A673 (cell line): ENCODE data around the gene HERC3. TPM values are rescaled to one million over a fixed set of nuclear protein-coding genes. Genes with fewer than 3 reads are reported as not detected.

ENCODE experiments used
- BruUV-seq: library from RNA; stranded (reverse); fragments of 400-500 nt; replicated peaks from 2 replicates; lab custom pipeline; 2021; lab: Mats Ljungman, UMichigan
- CTCF ChIA-PET: fragments of 300-600 bp; sonication (Branson Sonifier 250); formaldehyde crosslinking; loops from one replicate; lab custom pipeline; 2022; ENCODE audit warnings: antibody characterized with exemption; lab: Charles Lee
- POLR2A ChIA-PET: fragments of 300-600 bp; sonication (Branson Sonifier 250); formaldehyde crosslinking; loops from one replicate; lab custom pipeline; 2022; ENCODE audit warnings: antibody characterized with exemption; ENCODE audit not compliant: low non-redundant PET; lab: Charles Lee
- DNase-seq: peaks from one replicate; pipeline ENCODE4 v3.0.0-alpha.2; 2015; ENCODE audit warnings: low spot score
- H3K27ac ChIP-seq: fragments of 200-600 bp; sonication (generic); 2 replicates; pipeline ENCODE4 v1.5.1; 2016; ENCODE audit warnings: mixed run types, low read depth, mild to moderate bottlenecking, mixed read lengths, antibody characterized with exemption, low read length; ENCODE audit not compliant: poor library complexity, severe bottlenecking
- H3K27me3 ChIP-seq: fragments of 200-600 bp; sonication (generic); replicated peaks from 2 replicates; pipeline ENCODE4 v1.6.1; 2017; ENCODE audit warnings: mixed run types, low read depth, mild to moderate bottlenecking, mixed read lengths, antibody characterized with exemption, low read length; ENCODE audit not compliant: insufficient read depth, poor library complexity
- H3K36me3 ChIP-seq: fragments of 200-600 bp; sonication (generic); 2 replicates; pipeline ENCODE4 v1.6.1; 2016; ENCODE audit warnings: mixed run types, mild to moderate bottlenecking, mixed read lengths, antibody characterized with exemption, low read length; ENCODE audit not compliant: insufficient read depth, poor library complexity, severe bottlenecking
- H3K4me1 ChIP-seq: fragments of 200-600 bp; sonication (generic); 2 replicates; pipeline ENCODE4 v1.6.1; 2017; ENCODE audit warnings: mixed run types, mild to moderate bottlenecking, mixed read lengths, antibody characterized with exemption, low read length; ENCODE audit not compliant: insufficient read depth, poor library complexity, severe bottlenecking
- H3K4me3 ChIP-seq: fragments of 200-600 bp; sonication (generic); 2 replicates; pipeline ENCODE4 v1.5.1; 2016; ENCODE audit warnings: low read depth, mixed run types, mild to moderate bottlenecking, mixed read lengths, low read length; ENCODE audit not compliant: poor library complexity, severe bottlenecking
- H3K9me3 ChIP-seq: fragments of 200-600 bp; sonication (generic); 2 replicates; pipeline ENCODE4 v1.6.1; 2016; ENCODE audit warnings: mixed run types, low read depth, mild to moderate bottlenecking, mixed read lengths, antibody characterized with exemption, low read length; ENCODE audit not compliant: poor library complexity, severe bottlenecking
- CTCF ChIP-seq: fragments of 300-800, 200-600 bp; sonication (generic); conservative IDR thresholded peaks from 2 replicates; pipeline ENCODE4 v1.5.1; 2017; ENCODE audit warnings: low read depth, mild to moderate bottlenecking, antibody characterized with exemption, low read length, moderate library complexity, mixed read lengths
- EZH2 ChIP-seq: fragments of 200-600 bp; sonication (generic); IDR thresholded peaks from 2 replicates; pipeline ENCODE4 v1.6.1; 2017; ENCODE audit warnings: borderline replicate concordance, low read depth, mild to moderate bottlenecking, mixed read lengths, antibody characterized with exemption, low read length; ENCODE audit not compliant: poor library complexity, severe bottlenecking
- intact Hi-C: fragments of 100-400 bp; cut with micrococcal nuclease; formaldehyde crosslinking; loops from one replicate; pipeline ENCODE4 v1.10.0; 2022; ENCODE audit not compliant: unreplicated experiment
- total RNA-seq: library from RNA; stranded (reverse); gene quantifications from 2 replicates; pipeline ENCODE4 v1.2.3, GENCODE V29; 2021

Gene HERC3
- total RNA-seq, 1 experiment from 2014 or later = 0.71 TPM

GRCh38 chr4:88629826-88630225 lies 37.5 kb downstream of the HERC3 start:
- no TSS peak for BruUV-seq
- DNase-seq = no peak
- POLR2A ChIA-PET = no interaction called here
- no peak for TF ChIP-seq EZH2
- no peak for TF ChIP-seq CTCF
- H3K27ac ChIP-seq = no peak overlapping the region
- intact Hi-C loops = no loop called here
- no peaks in the 10 kb centered on the region for H3K27me3 ChIP-seq
- CTCF ChIA-PET = no interaction called here
- no peaks in the 10 kb centered on the region for H3K9me3 ChIP-seq
- H3K4me3 ChIP-seq = no peak overlapping the region
- no peaks in the 10 kb centered on the region for H3K36me3 ChIP-seq
- no peaks in the 10 kb centered on the region for H3K4me1 ChIP-seq

- DNase-seq = no peak
- BruUV-seq = no TSS peak
- Histone ChIP-seq H3K9me3 (no peaks in the 10 kb centered on the region), H3K27ac (no peak overlapping the region), H3K36me3 (no peaks in the 10 kb centered on the region), H3K4me1 (no peaks in the 10 kb centered on the region), H3K4me3 (no peak overlapping the region), H3K27me3 (no peaks in the 10 kb centered on the region)
- ChIA-PET POLR2A (no interaction called here), CTCF (no interaction called here)
- no peak for TF ChIP-seq EZH2
- no peak for TF ChIP-seq CTCF
- intact Hi-C loops = no loop called here
Measured at GRCh38 chr4:88630756-88631155, 38.5 kb downstream of the HERC3 start.

GRCh38 chr4:88643932-88644331 lies 51.7 kb downstream of the HERC3 start:
- H3K4me3 ChIP-seq = no peak overlapping the region
- no peaks in the 10 kb centered on the region for H3K9me3 ChIP-seq
- intact Hi-C loops = no loop called here
- TF ChIP-seq EZH2 = no peak
- TF ChIP-seq CTCF = no peak
- no peaks in the 10 kb centered on the region for H3K4me1 ChIP-seq
- CTCF ChIA-PET = no interaction called here
- BruUV-seq = no TSS peak
- no peak overlapping the region for H3K27ac ChIP-seq
- no peaks in the 10 kb centered on the region for H3K36me3 ChIP-seq
- POLR2A ChIA-PET = no interaction called here
- DNase-seq = no peak
- no peaks in the 10 kb centered on the region for H3K27me3 ChIP-seq
